Sigmoid colon (tissue), 7 donors: Measurements from ENCODE around the gene EPX. TPM values are rescaled to one million over a fixed set of nuclear protein-coding genes. Genes with fewer than 3 reads are reported as not detected.

Source experiments
- DNase-seq: peaks from one replicate; pipeline ENCODE4 v3.0.0-alpha.2; 2019
- H3K27ac ChIP-seq, 4 donors: fragments of 200-600 bp; sonication (generic); one replicate each; pipeline ENCODE4 v1.5.1; 2016 to 2019; ENCODE audit warnings: mild to moderate bottlenecking in 1 of 4
- H3K27me3 ChIP-seq, 3 donors: fragments of 200-600 bp; sonication (generic); one replicate each; pipeline ENCODE4 v1.5.1; 2019; ENCODE audit warnings: mild to moderate bottlenecking in 1 of 3
- H3K36me3 ChIP-seq, 4 donors: fragments of 200-600 bp; sonication (generic); one replicate each; pipeline ENCODE4 v1.5.1; 2016 to 2019
- H3K4me1 ChIP-seq, 4 donors: fragments of 200-600 bp; sonication (generic); one replicate each; pipeline ENCODE4 v1.5.1; 2017 to 2019
- H3K4me3 ChIP-seq, 4 donors: fragments of 200-600 bp; sonication (generic); one replicate each; pipeline ENCODE4 v1.5.1; 2017 to 2019; ENCODE audit warnings: mild to moderate bottlenecking in 2 of 4, moderate library complexity in 1 of 4
- H3K9me3 ChIP-seq, 4 donors: fragments of 200-600 bp in 3 of 4; sonication (generic) in 3 of 4; one replicate each; pipeline versions ENCODE4 v1.5.1 to v1.6.1; 2013 to 2019
- CTCF ChIP-seq, 4 experiments: fragments of 450-650 bp in 3 of 4; fragments of 200-600 bp in 1 of 4; IDR thresholded peaks; one replicate each; pipeline ENCODE4 v1.5.1; 2016 to 2019; ENCODE audit warnings: antibody characterized with exemption in 4 of 4, mild to moderate bottlenecking in 3 of 4, moderate library complexity in 2 of 4
- EP300 ChIP-seq, 4 donors: sonication (generic); formaldehyde crosslinking; IDR thresholded peaks; one replicate each; pipeline ENCODE4 v1.6.1; 2017; ENCODE audit warnings: antibody characterized with exemption in 4 of 4
- POLR2A ChIP-seq, 2 donors: fragments of 450-650 bp; IDR thresholded peaks; one replicate each; pipeline ENCODE4 v1.6.1; 2016; ENCODE audit warnings: antibody characterized with exemption in 2 of 2, mild to moderate bottlenecking in 2 of 2, moderate library complexity in 2 of 2
- POLR2AphosphoS5 ChIP-seq, 4 donors: sonication (generic); formaldehyde crosslinking; IDR thresholded peaks; one replicate each; pipeline ENCODE4 v1.6.1; 2017; ENCODE audit warnings: antibody characterized with exemption in 4 of 4
- WGBS, 2 donors: extraction: QIAGEN DNeasy Blood & Tissue Kit; methylation state at CpG; one replicate each; pipeline ENCODE4 v1.1.7; 2013; 5-methylcytosine and 5-hydroxymethylcytosine counted together
- intact Hi-C: fragments of 100-400 bp; cut with DNase I; formaldehyde crosslinking; loops from one replicate; pipeline ENCODE4 v1.15.1; 2023
- polyA plus RNA-seq, 3 donors: library from polyadenylated mRNA; stranded (reverse); fragments of 200-250 nt; gene quantifications; one replicate each; pipeline ENCODE4 v1.2.3, GENCODE V29; 2013
- total RNA-seq, 4 donors: library from RNA; depleted of rRNA; stranded (reverse); fragments of >200 nt; gene quantifications; one replicate each; pipeline ENCODE4 v1.1.0, GENCODE V29; 2016
- donor health status: healthy with polysubstance abuse.
- donor health status: Bipolar disorder and iron deficiency.
- donor health status: healthy.

EPX gene
- total and polyA plus RNA-seq, 7 donors: 0.03 TPM; not detected in 6

DNA sequence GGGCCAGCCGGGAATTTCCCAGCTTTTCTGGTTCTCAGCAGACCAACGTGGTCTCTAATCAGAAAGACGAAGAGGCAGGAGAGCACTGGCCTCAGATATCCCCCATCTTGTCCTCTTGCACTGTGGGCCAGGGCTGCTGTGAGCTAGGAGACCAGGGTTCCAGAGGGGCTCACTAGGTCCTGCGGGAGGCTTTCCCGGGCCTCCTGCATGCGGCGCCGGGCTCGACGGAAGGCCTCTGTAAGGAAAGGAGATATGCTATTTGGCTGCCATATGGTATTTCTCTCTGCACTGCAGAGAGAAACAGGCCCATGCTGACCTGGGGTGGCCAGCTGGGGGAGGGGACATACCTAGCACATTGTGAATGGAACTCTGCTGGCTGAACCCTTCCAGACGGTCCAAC lies 13.4 kb downstream of the EPX start:
- intact Hi-C loops: no loop called here
- TF ChIP-seq CTCF (IDR thresholded peaks at IDR 0.05): no peak
- TF ChIP-seq POLR2A (IDR thresholded peaks at IDR 0.05): no peak
- TF ChIP-seq EP300 (IDR thresholded peaks at IDR 0.05): no peak
- no peak for TF ChIP-seq POLR2AphosphoS5 (IDR thresholded peaks at IDR 0.05)
- Histone ChIP-seq H3K27me3 (no peaks in the 10 kb centered on the region), H3K27ac (no peak overlapping the region), H3K36me3 (peaks cover 6 to 46% (median 15%) of the 10 kb centered on the region in 4 donors), H3K4me3 (no peak overlapping the region), H3K4me1 (no peaks in the 10 kb centered on the region), H3K9me3 (no peaks in the 10 kb centered on the region)
- no peak for DNase-seq
- WGBS, 2 donors: 95 to 96% methylated on average over 11 of the region's 11 CpGs

- H3K4me1 ChIP-seq: no peaks in the 10 kb centered on the region
- H3K27ac ChIP-seq: no peak overlapping the region
- H3K4me3 ChIP-seq: no peak overlapping the region
- intact Hi-C loops: no loop called here
- TF ChIP-seq CTCF (IDR thresholded peaks at IDR 0.05): no peak
- no peak for TF ChIP-seq POLR2A (IDR thresholded peaks at IDR 0.05)
- no peak for TF ChIP-seq EP300 (IDR thresholded peaks at IDR 0.05)
- no peak for TF ChIP-seq POLR2AphosphoS5 (IDR thresholded peaks at IDR 0.05)
- no peaks in the 10 kb centered on the region for H3K9me3 ChIP-seq
- no peaks in the 10 kb centered on the region for H3K27me3 ChIP-seq
- WGBS, 2 donors: 92 to 97% methylated on average over 3 of the region's 3 CpGs
- DNase-seq: no peak
- peaks cover 12 to 62% (median 20%) of the 10 kb centered on the region in 4 donors for H3K36me3 ChIP-seq
Observed at GRCh38 chr17:58207451-58207850, 14.9 kb downstream of the EPX start.

DNA sequence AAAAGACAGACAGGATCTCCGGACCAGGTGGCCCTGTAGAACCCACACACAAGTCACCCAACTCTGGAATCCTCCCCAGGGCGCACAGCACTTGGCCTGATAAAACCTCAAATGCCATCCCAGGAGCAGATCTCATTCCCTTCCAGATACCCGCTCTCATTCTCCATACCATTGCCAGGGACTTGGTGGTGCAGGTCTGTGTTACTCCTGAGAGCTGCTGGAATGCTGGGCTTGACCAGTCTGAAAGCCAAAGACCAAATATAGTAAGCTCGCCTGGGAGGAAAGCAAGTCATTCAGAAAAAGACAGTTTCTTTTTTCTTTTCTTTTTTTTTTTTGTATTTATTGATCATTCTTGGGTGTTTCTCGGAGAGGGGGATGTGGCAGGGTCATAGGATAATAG lies 15.8 kb downstream of the EPX start:
- H3K36me3 ChIP-seq: peaks cover 13 to 70% (median 22%) of the 10 kb centered on the region in 4 donors
- H3K27ac ChIP-seq: no peak overlapping the region
- intact Hi-C loops: no loop called here
- no peaks in the 10 kb centered on the region for H3K4me1 ChIP-seq
- DNase-seq: no peak
- TF ChIP-seq CTCF (IDR thresholded peaks at IDR 0.05) (no peak), POLR2A (IDR thresholded peaks at IDR 0.05) (no peak), POLR2AphosphoS5 (IDR thresholded peaks at IDR 0.05) (no peak), EP300 (IDR thresholded peaks at IDR 0.05) (no peak)
- H3K4me3 ChIP-seq: no peak overlapping the region
- WGBS, 2 donors: 94 to 97% methylated on average over 5 of the region's 5 CpGs
- no peaks in the 10 kb centered on the region for H3K9me3 ChIP-seq
- H3K27me3 ChIP-seq: no peaks in the 10 kb centered on the region

DNA sequence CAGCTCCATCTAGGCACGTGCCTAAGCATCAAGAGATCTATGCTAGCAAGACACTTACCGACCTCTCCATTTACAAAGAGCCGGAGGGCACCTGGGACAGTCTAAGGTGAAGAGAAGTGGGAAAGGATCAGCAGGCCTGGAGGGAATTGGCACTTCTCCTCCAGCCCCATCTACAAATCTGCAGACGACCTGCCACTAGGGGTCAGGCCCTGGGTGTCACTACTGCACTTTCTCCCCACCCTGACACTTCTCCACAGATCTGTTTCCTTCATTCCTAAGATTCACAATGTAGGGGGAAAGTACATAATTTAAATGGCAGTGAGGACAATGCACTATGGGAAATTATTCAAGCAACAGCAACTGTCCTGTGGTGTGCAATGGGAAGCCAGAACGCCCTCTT lies 18.4 kb downstream of the EPX start:
- Histone ChIP-seq H3K9me3 (no peaks in the 10 kb centered on the region), H3K4me3 (no peak overlapping the region), H3K4me1 (no peaks in the 10 kb centered on the region), H3K36me3 (peaks cover 13 to 89% (median 25%) of the 10 kb centered on the region in 4 donors), H3K27me3 (no peaks in the 10 kb centered on the region), H3K27ac (no peak overlapping the region)
- intact Hi-C loops: loop anchor here (10.0 kb wide), 1 partner anchor 956 kb away; the partner anchor contains the start of gene MSI2
- DNase-seq: no peak
- no peak for TF ChIP-seq POLR2AphosphoS5 (IDR thresholded peaks at IDR 0.05)
- TF ChIP-seq POLR2A (IDR thresholded peaks at IDR 0.05): no peak
- no peak for TF ChIP-seq EP300 (IDR thresholded peaks at IDR 0.05)
- TF ChIP-seq CTCF (IDR thresholded peaks at IDR 0.05): no peak
- 86 to 91% methylated on average over 5 of the region's 5 CpGs for WGBS, 2 donors

GRCh38 chr17:58215685-58216084 lies 23.2 kb downstream of the EPX start:
- Histone ChIP-seq H3K4me3 (no peak overlapping the region), H3K36me3 (peaks cover 7 to 63% (median 11%) of the 10 kb centered on the region in 4 donors), H3K27ac (no peak overlapping the region), H3K9me3 (no peaks in the 10 kb centered on the region), H3K4me1 (peaks cover 0 to 11% (median 5%) of the 10 kb centered on the region in 4 donors), H3K27me3 (no peaks in the 10 kb centered on the region)
- intact Hi-C loops: loop anchor here (5.0 to 10.0 kb wide), 2 partner anchors 107 to 961 kb away; partner anchors contain the start of gene MSI2
- DNase-seq: no peak
- TF ChIP-seq POLR2AphosphoS5 (IDR thresholded peaks at IDR 0.05) (no peak), POLR2A (IDR thresholded peaks at IDR 0.05) (no peak), EP300 (IDR thresholded peaks at IDR 0.05) (no peak), CTCF (IDR thresholded peaks at IDR 0.05) (no peak)
